Erythroblast (primary cell): ENCODE results near the gene DMRTB1.

ENCODE experiments used
- GATA1 ChIP-seq: IDR thresholded peaks from 2 replicates; pipeline ENCODE4 v1.6.1; 2011; ENCODE audit warnings: low read depth, mild to moderate bottlenecking, control low read depth, low read length, moderate library complexity
- POLR2A ChIP-seq: IDR thresholded peaks from 2 replicates; pipeline ENCODE4 v1.6.1; 2011; ENCODE audit warnings: mild to moderate bottlenecking, low read length

GRCh38 chr1:53412285-53413174, 46.7 kb upstream of the DMRTB1 start:
- TF ChIP-seq POLR2A = no peak
- no peak for TF ChIP-seq GATA1
